ENCODE measurements around the gene SKI. TPM values are rescaled to one million over a fixed set of nuclear protein-coding genes. Genes with fewer than 3 reads are reported as not detected.

Gene SKI
- total and polyA plus RNA-seq, 2 of the 8 experiments (the other 6 are each of a cell fraction or from before 2014, with no cell fraction given): 8.3 to 87.6 TPM

- Histone ChIP-seq H2BK20ac (ENCODE audit: low read length) (no peak overlapping the region), H4K91ac (replicated peaks; ENCODE audit: insufficient read length, low read length) (no peak overlapping the region), H3K4me1 (replicated peaks in 1 of 4; ENCODE audit: control insufficient read depth in 3 of 4, insufficient read depth in 4 of 4, low read length in 3 of 4) (no peaks in the 10 kb centered on the region), H3K4me3 (ENCODE audit: extremely low read depth in 1 of 4, insufficient read depth in 2 of 4, low read depth in 3 of 4, low read length in 4 of 4) (no peak overlapping the region), H2BK5ac (ENCODE audit: low read depth, low read length) (no peak overlapping the region), H3K56ac (replicated peaks; ENCODE audit: insufficient read length, low read depth, low read length) (no peak overlapping the region), H3K79me2 (ENCODE audit: control insufficient read depth in 1 of 2, insufficient read depth in 2 of 2, low read length in 2 of 2) (no peaks in the 10 kb centered on the region), H4K20me1 (replicated peaks in 1 of 2; ENCODE audit: control insufficient read depth in 1 of 2, insufficient read depth in 2 of 2, low read length in 2 of 2) (no peaks in the 10 kb centered on the region), H3K23me2 (ENCODE audit: low read depth, low read length) (no peaks in the 10 kb centered on the region), H3K14ac (ENCODE audit: insufficient read length) (no peak overlapping the region), H4K8ac (ENCODE audit: extremely low read depth, insufficient read depth, low read length) (0 out of 2 replicates have a peak overlapping the region, but pooled peaks have one; percentile 28), H3K9me3 (ENCODE audit: insufficient read depth in 2 of 2, low read depth in 1 of 2, low read length in 1 of 2) (peaks cover 9 to 24% of the 10 kb centered on the region in 2 experiments; a peak in 3 of 4 replicates), H2BK15ac (ENCODE audit: low read length) (no peak overlapping the region), H3K9ac (replicated peaks in 1 of 4; ENCODE audit: extremely low read depth in 1 of 4, low read depth in 3 of 4, low read length in 3 of 4) (no peak overlapping the region), H3K4ac (replicated peaks; ENCODE audit: insufficient read length, low read depth, low read length) (no peak overlapping the region), H3K23ac (ENCODE audit: insufficient read length) (no peak overlapping the region), H3K27me3 (replicated peaks in 1 of 4; ENCODE audit: control insufficient read depth in 3 of 4, extremely low read depth in 1 of 4, insufficient read depth in 3 of 4, low read length in 3 of 4) (no peaks in the 10 kb centered on the region), H2AFZ (ENCODE audit: low read length) (no peak overlapping the region), H2BK120ac (replicated peaks; ENCODE audit: low read depth, low read length) (no peak overlapping the region), H3K4me2 (ENCODE audit: insufficient read depth in 1 of 2, low read depth in 2 of 2, low read length in 2 of 2) (no peak overlapping the region), H3K18ac (ENCODE audit: extremely low read depth, low read length) (no peak overlapping the region), H3K36me3 (ENCODE audit: control insufficient read depth in 2 of 4, insufficient read depth in 4 of 4, low read length in 3 of 4) (no peaks in the 10 kb centered on the region), H4K5ac (ENCODE audit: insufficient read length, low read depth, low read length) (no peak overlapping the region), H3K79me1 (ENCODE audit: low read depth, low read length) (no peaks in the 10 kb centered on the region), H2AK5ac (ENCODE audit: low read depth, low read length) (no peak overlapping the region), H2BK12ac (ENCODE audit: low read depth, low read length) (no peak overlapping the region), H3K27ac (ENCODE audit: low read depth, low read length) (no peak overlapping the region)
- FAIRE-seq (no peak), DNase-seq (ENCODE audit: low read depth in 1 of 2, low spot score in 2 of 2) (no peak)
- POLR2A ChIA-PET (ENCODE audit: partially characterized antibody): interaction anchor here (1.6 kb wide), 1 partner anchor 140 kb away, joined by 3 read pairs; no protein-coding TSS in a partner anchor
- 92% methylated on average over 29 of the region's 33 CpGs; no CpG with 5 or more reads in 1 of the 2 experiments for WGBS, 2 experiments (ENCODE audit: extremely low coverage in 1 of 2, insufficient coverage in 1 of 2, insufficient read length in 1 of 2, insufficient replicate concordance in 2 of 2, low coverage in 1 of 2, low lambda C conversion rate in 2 of 2, missing lambda C conversion rate in 1 of 2)
- CTCF ChIA-PET (ENCODE audit: partially characterized antibody): interaction anchor here (0.8 to 2.5 kb wide), 8 partner anchors 9 to 161 kb away, joined by 3 to 8 read pairs (median 4); no protein-coding TSS in a partner anchor
- TF ChIP-seq RFX5 (IDR thresholded peaks at IDR 0.05; ENCODE audit: borderline replicate concordance, low read depth, low read length) (no peak), ASH2L (IDR thresholded peaks at IDR 0.05; ENCODE audit: low read length) (peak; percentile 66)
Observed at GRCh38 chr1:2334883-2335534, 106.9 kb downstream of the SKI start.

All from H1 (cell line).